Ammon's horn (tissue), 1 donor: ENCODE data around the gene ARHGEF10L.

Source experiments
- DNase-seq: peaks from one replicate; pipeline ENCODE4 v3.0.0-alpha.2; 2016; ENCODE audit warnings: low spot score

The ARHGEF10L gene

GRCh38 chr1:17674726-17675500 lies 135.4 kb downstream of the ARHGEF10L start:
- no peak for DNase-seq

- no peak for DNase-seq
Measured at GRCh38 chr1:17675744-17676143, 136.2 kb downstream of the ARHGEF10L start.

GRCh38 chr1:17676387-17677060 lies 137.0 kb downstream of the ARHGEF10L start:
- no peak for DNase-seq

GRCh38 chr1:17678011-17678410 lies 138.5 kb downstream of the ARHGEF10L start:
- no peak for DNase-seq

GRCh38 chr1:17679856-17680255 lies 140.4 kb downstream of the ARHGEF10L start:
- DNase-seq: no peak

- DNase-seq: no peak
Measured at GRCh38 chr1:17680308-17680707, 140.8 kb downstream of the ARHGEF10L start.

GRCh38 chr1:17682400-17682799 lies 142.9 kb downstream of the ARHGEF10L start:
- DNase-seq: no peak

GRCh38 chr1:17683598-17683997 lies 144.1 kb downstream of the ARHGEF10L start:
- no peak for DNase-seq

- no peak for DNase-seq
Measured at GRCh38 chr1:17684810-17685209, 145.3 kb downstream of the ARHGEF10L start.

- DNase-seq: no peak
Measured at GRCh38 chr1:17686258-17686657, 146.8 kb downstream of the ARHGEF10L start.

GRCh38 chr1:17687145-17687544 lies 147.6 kb downstream of the ARHGEF10L start:
- no peak for DNase-seq

- peak; percentile 30 for DNase-seq
Measured at GRCh38 chr1:17688217-17688810, 148.8 kb downstream of the ARHGEF10L start.

GRCh38 chr1:17689011-17689410 lies 149.5 kb downstream of the ARHGEF10L start:
- DNase-seq: no peak

GRCh38 chr1:17690906-17691634 lies 151.6 kb downstream of the ARHGEF10L start:
- no peak for DNase-seq

- DNase-seq: no peak
Measured at GRCh38 chr1:17692645-17693044, 153.1 kb downstream of the ARHGEF10L start.

GRCh38 chr1:17696417-17697301 lies 157.2 kb downstream of the ARHGEF10L start:
- peak; percentile 56 for DNase-seq

GRCh38 chr1:17697458-17697857 lies 158.0 kb downstream of the ARHGEF10L start:
- no peak for DNase-seq

- no peak for DNase-seq
Measured at GRCh38 chr1:17699581-17699980, 160.1 kb downstream of the ARHGEF10L start.

- DNase-seq: no peak
Measured at GRCh38 chr1:17700945-17701810, 161.7 kb downstream of the ARHGEF10L start.

GRCh38 chr1:17704176-17704575 lies 164.7 kb downstream of the ARHGEF10L start:
- DNase-seq: no peak
